Glomerular visceral epithelial cell (primary cell): ENCODE results near the gene GAL3ST2.
"Not testable (repeated sequence)": the region's sequence is repeated elsewhere in the genome, so short reads cannot be mapped to it uniquely, and the experiment has no call there.

Source experiments
- DNase-seq: peaks from one replicate; pipeline ENCODE4 v3.0.0-alpha.2; 2016; ENCODE audit errors: extremely low spot score

The GAL3ST2 gene

GRCh38 chr2:241776336-241777169 is at the start of gene GAL3ST2:
Gene GAL3ST2, plus strand, starts transcription at chr2:241776822. Its CDS starts 134 bp downstream, at chr2:241776956.
- DNase-seq = no peak

GRCh38 chr2:241728000-241728399 is 48.6 kb upstream of the GAL3ST2 start:
- DNase-seq = no peak

- no peak for DNase-seq
Measured at GRCh38 chr2:241728627-241729026, 48.0 kb upstream of the GAL3ST2 start.

DNA sequence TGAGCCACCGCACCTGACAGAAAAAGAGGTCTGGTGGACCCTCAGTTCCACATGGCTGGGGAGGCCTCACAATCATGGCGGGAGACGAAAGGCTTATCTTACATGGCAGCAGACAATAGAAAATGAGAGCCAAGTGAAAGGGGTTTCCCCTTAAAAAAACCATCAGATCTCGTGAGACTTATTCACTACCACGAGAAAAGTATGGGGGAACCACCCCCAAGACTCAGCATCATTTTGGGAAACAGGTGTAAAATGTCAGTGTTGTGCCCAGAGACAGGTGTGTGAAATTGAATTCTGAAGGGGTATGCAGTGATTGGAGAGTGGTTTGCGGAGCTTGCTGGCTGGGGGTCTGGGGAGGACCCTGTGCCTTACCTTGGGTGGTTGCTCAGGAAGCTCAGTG is 46.8 kb upstream of the GAL3ST2 start:
- no peak for DNase-seq

DNA sequence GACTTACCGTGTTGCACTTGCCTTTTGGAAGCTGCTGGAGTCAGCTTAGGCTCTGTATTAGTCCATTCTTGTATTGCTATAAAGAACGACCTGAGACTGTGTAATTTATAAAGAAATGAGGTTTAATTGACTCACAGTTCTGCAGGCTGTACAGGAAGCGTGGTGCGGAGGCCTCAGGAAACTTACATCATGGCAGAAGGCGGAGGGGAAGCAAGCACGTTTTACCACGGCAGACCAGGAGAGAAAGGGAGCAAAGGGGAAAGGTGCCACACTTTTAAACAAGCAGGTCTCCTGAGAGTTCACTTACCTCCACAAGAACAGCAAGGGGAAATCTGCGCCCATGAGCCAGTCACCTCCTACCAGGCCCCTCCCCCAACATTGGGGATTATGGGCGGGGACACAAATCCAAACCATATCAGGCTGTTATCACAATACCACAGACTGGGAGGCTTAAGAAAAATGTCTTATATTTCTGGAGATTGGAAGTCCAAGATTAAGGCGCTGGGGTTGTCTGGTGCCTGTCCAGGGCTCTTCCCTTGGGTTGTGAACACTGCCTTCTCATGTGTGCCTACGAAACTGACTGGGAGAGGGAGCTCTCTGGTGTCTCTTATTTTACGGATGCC is 45.8 kb upstream of the GAL3ST2 start:
- no peak for DNase-seq

DNA sequence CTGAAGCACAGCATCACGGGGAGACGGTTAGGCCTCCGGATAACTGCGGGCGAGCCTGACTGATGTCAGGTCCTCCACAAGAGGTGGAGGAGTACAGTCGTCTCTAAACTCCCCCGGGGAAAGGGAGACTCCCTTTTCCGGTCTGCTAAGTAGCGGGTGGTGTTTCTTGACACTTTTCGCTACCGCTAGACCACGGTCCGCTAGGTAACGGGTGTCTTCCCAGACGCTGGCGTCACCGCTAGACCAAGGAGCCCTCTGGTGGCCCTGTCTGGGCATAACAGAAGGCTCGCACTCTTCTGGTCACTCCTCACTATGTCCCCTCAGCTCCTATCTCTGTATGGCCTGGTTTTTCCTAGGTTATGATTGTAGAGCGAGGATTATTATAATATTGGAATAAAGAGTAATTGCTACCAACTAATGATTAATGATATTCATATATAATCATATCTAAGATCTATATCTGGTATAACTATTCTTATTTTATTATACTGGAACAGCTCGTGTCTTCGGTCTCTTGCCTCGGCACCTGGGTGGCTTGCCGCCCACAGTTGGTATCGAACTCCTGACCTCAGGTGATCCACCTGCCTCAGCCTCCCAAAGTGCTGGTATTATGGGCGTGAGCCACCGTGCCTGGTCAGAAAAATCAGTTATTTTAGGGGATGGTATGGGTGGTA is 44.0 kb upstream of the GAL3ST2 start:
- peak; percentile 61 for DNase-seq

DNA sequence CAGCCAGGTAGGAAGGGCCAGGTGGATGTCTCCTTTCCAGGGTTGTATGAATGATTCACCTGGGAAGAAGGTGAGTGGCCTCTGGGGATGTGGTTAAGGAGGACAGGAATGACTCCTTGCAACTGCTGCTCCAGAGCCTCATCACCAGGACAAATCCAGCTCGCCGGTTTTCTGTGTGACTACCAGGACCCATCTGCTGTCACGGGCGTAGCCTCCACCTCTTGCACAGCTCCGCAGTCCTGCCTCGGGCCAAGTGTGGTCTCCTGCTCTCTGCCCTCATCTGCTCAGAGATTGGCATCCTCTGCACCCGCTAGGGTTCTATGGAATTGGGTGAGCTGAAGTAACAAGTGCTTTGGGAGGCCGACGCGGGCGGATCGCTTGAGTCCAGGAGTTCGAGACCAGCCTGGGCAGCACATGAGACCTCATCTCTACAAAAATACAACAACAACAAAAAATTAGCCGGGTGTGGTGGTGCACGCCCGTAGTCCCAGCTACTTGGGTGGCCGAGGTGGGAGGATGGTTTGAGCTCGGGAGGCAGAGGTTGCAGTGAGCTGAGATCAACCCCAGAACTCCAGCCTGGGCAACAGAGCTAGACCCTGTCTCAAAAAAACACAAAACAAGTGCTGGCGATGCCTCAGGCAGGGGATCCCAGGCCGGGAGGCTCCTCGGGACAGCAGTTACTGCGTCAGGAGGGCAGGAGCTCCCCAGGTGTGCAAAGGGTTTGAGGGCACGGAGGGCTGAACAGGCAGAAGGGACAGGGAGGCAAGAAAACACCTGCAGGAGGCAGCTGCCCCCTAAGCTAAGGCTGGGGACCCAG is 43.0 kb upstream of the GAL3ST2 start:
- no peak for DNase-seq

DNA sequence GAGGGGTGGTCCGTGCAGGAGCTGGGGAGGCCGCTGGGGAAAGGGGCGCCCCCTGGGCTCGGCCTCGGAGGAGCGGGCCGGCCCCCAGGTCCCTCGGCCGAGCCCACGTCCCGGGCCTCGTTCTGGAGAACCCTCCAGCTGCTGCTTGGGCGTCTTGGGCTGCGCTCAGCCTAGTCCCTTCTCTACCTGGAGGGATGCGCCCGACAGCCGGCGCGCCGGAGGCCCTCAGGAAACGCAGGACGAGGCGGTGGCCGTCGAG is 42.5 kb upstream of the GAL3ST2 start:
- no peak for DNase-seq

- DNase-seq = peak; percentile 94
Measured at GRCh38 chr2:241734467-241735208, 42.0 kb upstream of the GAL3ST2 start, which contains the start of gene D2HGDH. Gene D2HGDH, plus strand, starts transcription at chr2:241734630. Its CDS starts 595 bp downstream, at chr2:241735225.

DNA sequence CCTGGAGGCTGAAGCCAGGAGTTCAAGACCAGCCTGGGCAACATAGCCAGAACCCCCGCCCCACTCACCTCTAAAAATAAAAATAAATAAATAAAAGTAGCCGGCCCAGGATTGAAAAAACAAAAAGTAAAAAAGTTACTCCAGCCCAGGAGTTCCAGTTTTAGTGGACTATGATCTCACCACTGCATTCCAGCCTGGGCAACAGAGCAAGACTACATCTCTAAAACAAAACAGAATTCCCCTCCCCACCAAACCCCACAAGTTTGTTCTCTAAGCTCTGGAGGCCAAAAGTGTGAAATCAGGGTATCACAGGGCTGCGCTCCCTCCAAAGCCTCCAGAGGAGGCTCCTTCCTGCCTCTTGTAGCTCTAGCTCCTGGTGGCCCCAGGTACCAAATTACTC is 40.5 kb upstream of the GAL3ST2 start:
- no peak for DNase-seq

DNA sequence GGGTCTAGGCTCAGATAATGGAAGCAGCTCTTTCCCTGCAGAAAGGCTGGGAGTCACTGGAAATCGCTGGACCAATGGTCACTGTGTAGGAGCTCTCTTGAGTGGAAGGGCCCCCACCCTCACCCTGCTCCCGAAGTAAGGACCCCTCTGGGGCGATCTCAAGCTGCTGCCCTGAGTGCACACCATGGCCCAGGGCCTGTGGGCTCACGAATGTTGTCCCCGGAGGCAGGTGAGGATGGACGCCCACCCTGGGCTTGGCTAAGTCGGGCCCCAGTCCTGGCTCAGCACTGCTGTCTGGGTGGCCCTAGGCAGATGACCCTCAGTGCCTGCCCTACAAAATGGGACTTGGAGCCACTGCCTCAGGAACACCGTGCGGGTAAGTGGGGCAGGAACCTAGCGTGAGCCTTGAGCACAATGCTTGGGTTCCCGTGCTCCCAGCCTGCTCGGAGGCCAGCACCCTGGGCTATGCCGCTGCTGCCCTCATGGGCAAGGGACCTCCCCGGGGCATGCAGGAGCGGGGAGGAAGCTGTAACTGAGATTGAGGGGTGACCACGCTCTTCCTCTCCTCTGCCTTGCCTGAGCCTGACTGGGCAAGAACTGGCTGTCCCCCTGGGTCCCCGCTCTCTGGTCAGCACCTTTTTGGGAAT is 38.5 kb upstream of the GAL3ST2 start:
- DNase-seq = no peak

DNA sequence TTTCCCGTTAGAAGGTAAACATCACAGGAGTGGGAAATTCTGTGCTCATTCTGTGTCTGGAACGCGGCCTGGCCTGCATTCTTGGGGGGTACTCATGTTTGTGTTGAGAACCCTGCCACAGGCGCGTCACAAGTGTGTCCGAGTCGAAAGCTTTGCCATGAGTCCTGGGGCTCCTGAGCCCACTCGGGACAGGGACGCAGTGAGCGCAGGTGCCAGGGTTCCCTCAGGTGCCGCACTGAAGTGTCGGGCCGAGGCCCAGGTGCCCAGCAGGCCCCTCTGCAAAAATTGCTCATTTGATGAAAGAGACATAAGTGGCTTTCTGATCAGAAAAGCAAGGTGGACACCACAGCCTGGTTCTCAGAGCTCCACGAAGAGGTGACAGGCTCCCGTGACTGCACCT is 37.4 kb upstream of the GAL3ST2 start:
- no peak for DNase-seq

- peak; percentile 59 for DNase-seq
Measured at GRCh38 chr2:241739651-241740050, 37.0 kb upstream of the GAL3ST2 start.

DNA sequence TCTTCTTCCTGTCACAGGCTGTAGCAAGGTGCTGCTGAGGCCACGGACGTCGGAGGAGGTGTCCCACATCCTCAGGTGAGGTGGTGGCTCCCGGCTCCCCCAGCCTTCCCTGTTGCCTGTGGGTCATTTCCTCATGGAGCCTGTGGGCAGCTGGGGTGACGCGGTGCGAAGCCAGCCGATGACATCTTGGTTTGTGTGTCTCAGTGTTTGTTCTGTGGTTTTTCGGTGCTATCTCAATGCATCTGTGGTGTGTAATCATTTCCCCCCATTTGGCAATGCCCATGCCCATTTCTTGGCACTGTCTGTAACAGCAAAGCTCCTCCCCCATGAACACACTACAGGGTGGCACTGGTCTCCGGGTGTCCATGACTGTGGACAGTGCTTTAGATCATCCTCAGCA is 35.6 kb upstream of the GAL3ST2 start:
- DNase-seq = peak; percentile 89

DNA sequence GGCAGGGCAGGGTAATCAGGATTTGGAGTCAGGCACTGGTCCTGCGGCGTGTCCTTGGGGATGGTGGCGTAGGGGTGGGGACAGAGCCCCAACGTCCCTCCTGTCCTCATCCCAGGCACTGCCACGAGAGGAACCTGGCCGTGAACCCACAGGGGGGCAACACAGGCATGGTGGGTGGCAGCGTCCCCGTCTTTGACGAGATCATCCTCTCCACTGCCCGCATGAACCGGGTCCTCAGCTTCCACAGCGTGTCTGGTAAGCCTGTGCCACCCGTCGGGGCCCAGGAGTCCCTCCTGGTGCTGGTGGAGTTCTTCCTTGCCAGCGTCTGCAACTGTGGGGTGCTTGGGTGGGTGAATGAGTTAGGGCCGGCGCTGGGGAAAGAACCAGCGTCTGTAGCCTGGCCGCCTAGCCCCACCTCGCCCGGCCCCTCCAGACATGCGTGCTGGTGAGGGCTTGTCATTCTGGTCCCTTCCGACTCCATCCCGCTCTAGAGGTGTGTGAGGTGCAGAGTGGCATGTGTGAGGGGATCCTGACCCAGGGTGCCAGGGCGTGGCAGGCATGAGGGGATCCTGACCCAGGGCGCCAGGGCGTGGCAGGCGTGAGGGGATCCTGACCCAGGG is 34.2 kb upstream of the GAL3ST2 start:
- DNase-seq = no peak

GRCh38 chr2:241743008-241743407 is 33.6 kb upstream of the GAL3ST2 start:
- not testable (repeated sequence) for DNase-seq

DNA sequence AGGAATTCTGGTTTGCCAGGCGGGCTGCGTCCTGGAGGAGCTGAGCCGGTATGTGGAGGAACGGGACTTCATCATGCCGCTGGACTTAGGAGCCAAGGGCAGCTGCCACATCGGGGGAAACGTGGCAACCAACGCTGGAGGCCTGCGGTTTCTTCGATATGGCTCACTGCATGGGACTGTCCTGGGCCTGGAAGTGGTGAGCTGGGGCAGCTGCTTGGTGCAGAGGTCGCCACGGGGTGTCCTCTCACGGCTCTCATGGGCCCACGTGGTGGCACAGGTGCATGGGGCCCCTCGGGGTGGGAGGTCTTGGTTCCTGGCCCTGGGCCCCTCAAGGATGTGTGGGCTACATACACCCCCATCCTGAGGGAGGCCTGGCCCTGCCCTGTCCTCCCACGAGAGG is 33.0 kb upstream of the GAL3ST2 start:
- no peak for DNase-seq

DNA sequence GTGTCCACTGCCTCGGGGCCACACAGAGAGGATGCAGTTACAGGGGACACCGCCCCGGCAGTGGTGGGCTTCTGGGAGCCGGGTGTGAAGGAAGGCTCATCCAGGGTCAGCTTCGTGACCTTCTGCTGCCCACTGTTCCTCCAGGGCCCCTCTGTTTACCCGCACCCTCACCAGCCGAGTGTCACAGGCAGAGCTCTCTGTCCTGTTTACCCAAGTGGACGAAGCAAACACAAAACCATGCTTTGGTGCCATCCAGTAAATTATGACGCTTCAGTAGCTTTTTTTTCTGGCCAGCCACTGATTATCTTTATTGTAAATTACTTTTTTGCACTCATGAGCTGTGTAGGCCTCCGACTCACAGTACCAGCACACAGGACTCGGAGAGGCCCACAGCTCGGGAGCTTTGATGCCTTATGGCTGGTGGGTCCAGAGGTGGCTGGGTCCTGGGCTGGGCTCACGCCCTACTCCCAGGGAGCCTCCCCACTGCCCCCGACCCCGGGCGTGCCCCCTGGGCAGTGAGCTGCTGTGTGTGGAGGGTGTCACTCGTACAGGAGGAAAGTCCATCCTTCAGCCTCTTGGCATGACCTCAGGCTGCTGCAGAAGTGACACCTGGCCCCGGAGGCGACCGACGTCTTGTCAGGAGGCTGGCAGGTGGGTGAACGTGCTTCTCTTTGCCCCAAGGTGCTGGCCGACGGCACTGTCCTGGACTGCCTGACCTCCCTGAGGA is 32.4 kb upstream of the GAL3ST2 start:
- DNase-seq = no peak

DNA sequence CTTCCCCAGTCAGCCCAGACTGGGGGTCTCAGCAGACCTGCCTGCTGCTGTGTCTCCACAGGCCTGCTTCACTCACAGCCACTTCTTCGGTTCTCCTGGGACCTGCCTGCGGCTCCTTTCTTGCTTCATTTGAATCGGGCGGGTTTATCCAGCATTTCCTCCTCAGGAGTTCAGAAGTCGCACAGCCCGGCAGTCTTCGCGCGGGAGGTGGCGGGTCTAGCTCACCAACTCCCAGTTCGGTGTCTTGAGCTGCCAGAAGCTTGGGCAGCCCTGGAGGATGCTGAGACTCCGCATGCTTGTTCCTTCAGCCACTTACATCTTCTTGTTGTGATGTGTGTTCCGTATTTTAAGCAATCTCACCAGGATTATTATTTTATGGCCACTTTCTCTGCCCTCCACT is 31.3 kb upstream of the GAL3ST2 start:
- DNase-seq = no peak

DNA sequence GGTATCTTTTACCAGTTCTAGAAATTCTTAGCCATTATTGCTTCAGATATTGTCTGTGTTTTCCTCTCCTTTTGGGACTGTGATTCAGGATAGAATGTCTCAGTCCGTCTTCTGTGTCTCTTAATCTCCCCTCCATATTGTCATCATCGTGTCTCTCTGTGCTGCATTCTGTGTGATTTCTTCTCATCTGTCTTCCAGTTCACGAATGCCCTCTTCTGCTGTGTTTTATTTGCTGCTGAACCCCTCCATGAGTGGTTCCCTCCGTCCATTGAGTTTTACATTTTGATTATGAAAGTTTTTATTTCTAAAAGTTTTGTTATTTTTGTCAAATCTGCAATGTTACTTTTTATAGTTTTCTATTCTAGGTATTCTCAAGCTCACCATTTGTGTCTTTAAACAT is 30.5 kb upstream of the GAL3ST2 start:
- no peak for DNase-seq
